NB4 (cell line): ENCODE results near the gene RPS6KA4.

Experiments used
- DNase-seq: peaks from one replicate; pipeline ENCODE4 v3.0.0; 2010; ENCODE audit warnings: low read depth
- H3K4me3 ChIP-seq: one replicate; pipeline ENCODE4 v1.5.1; 2011; ENCODE audit warnings: mild to moderate bottlenecking, low read depth, low read length, moderate library complexity
- MYC ChIP-seq: IDR thresholded peaks from 2 replicates; pipeline ENCODE4 v1.6.1; 2011; ENCODE audit warnings: low read depth, low read length
- POLR2A ChIP-seq: IDR thresholded peaks from 2 replicates; pipeline ENCODE4 v1.6.1; 2011; ENCODE audit warnings: mild to moderate bottlenecking; ENCODE audit not compliant: insufficient read length; ENCODE audit errors: extremely low read depth
- TF ChIP-seq, protein P1 (sequence below): IDR thresholded peaks from 2 replicates; pipeline ENCODE4 v1.6.1; 2011; ENCODE audit warnings: low read depth, low read length
- TF ChIP-seq, protein P2 (sequence below): IDR thresholded peaks from one replicate; pipeline ENCODE4 v1.5.1; 2012; ENCODE audit warnings: low read depth, low read length

The RPS6KA4 gene

DNA sequence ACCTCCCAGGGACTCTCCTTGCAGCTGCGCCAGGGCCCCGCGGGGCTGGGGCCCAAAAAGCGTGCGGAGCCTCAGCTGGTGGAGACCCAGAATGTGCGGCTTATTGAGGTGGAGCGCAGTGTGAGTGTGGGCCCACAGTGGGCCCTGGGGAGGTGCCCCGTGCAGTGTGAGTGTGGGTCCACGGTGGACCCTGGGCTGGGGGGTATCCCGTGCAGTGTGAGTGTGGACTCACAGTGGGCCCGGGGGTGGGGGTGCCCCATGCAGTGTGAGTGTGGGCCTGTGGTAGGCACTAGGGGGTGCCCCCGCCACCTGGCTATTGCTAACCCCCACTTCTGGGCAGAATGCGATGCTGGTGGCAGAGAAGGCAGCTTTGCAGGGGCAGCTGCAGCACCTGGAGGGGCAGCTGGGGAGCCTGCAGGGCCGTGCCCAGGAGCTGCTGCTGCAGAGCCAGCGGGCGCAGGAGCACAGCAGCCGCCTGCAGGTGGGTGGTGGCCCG, 7.8 kb upstream of the RPS6KA4 start:
- no peak overlapping the region for H3K4me3 ChIP-seq
- TF ChIP-seq, protein P1, sequence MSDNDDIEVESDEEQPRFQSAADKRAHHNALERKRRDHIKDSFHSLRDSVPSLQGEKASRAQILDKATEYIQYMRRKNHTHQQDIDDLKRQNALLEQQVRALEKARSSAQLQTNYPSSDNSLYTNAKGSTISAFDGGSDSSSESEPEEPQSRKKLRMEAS = no peak
- no peak for TF ChIP-seq POLR2A
- TF ChIP-seq, protein P2, sequence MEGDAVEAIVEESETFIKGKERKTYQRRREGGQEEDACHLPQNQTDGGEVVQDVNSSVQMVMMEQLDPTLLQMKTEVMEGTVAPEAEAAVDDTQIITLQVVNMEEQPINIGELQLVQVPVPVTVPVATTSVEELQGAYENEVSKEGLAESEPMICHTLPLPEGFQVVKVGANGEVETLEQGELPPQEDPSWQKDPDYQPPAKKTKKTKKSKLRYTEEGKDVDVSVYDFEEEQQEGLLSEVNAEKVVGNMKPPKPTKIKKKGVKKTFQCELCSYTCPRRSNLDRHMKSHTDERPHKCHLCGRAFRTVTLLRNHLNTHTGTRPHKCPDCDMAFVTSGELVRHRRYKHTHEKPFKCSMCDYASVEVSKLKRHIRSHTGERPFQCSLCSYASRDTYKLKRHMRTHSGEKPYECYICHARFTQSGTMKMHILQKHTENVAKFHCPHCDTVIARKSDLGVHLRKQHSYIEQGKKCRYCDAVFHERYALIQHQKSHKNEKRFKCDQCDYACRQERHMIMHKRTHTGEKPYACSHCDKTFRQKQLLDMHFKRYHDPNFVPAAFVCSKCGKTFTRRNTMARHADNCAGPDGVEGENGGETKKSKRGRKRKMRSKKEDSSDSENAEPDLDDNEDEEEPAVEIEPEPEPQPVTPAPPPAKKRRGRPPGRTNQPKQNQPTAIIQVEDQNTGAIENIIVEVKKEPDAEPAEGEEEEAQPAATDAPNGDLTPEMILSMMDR = no peak
- no peak for TF ChIP-seq MYC
- no peak for DNase-seq

DNA sequence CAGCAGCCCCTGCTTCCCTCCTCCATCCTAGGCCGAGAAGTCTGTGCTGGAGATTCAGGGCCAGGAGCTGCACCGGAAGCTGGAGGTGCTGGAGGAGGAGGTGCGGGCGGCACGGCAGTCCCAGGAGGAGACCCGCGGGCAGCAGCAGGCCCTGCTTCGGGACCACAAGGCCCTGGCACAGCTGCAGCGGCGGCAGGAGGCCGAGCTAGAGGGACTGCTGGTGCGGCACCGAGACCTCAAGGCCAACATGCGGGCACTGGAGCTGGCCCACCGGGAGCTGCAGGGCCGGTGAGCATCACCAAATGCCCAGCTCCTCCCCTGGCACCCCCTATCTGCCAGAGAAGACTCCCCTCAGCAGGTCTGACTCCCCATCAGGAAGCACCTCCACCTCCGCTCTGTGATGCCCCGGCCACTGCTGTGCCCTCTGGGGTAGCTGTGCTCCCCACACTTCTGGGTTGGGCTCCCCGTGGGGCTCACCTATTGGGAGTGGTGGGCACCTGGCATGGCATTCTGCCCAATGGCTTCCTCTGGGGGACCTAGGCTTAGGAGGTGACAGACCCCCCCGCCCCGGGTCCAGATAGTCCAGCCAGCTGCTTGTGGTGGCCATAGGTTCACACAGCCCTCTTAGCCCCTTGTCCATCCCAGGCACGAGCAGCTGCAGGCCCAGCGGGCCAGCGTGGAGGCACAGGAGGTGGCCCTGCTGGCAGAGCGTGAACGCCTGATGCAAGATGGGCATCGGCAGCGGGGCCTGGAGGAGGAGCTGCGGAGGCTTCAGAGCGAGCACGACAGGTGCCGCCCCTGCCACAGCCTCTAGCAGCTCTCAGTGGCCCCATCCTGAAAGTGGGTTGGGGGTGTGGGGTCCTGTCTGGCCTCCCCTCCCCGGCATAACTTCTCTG, 6.6 kb upstream of the RPS6KA4 start:
- no peak for DNase-seq
- TF ChIP-seq, protein P1 = no peak
- TF ChIP-seq, protein P2 = no peak
- TF ChIP-seq MYC (no peak), POLR2A (no peak)
- H3K4me3 ChIP-seq = no peak overlapping the region

DNA sequence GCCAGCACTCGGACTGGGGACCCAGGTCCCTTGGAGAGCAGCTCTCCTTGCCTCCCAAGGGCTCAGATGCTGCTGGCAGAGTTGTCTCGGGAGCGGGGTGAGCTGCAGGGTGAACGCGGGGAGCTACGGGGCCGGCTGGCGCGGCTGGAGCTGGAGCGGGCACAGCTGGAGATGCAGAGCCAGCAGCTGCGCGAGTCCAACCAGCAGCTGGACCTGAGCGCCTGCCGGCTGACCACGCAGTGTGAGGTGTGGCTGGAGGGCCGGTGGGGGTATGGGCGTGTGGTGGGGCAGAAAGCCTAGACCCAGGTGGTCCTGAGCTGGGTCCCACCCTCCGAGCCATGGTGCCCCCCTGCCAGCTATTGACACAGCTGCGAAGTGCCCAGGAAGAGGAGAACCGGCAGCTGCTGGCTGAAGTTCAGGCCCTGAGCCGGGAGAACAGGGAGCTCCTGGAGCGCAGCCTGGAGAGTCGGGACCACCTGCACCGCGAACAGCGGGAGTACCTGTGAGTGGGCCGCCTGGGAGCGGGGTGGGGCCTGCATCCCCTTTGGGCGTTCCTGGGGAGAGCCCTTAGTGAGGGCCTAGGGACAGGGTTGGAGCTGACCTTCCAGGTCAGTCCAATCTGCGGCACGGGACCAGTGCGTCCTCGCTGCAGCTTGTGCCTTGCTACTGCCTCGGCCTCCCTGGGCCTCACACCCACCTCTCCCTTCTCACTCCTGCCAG, 5.8 kb upstream of the RPS6KA4 start:
- DNase-seq = no peak
- no peak overlapping the region for H3K4me3 ChIP-seq
- TF ChIP-seq, protein P2 = no peak
- TF ChIP-seq, protein P1 = no peak
- TF ChIP-seq MYC (no peak), POLR2A (no peak)

DNA sequence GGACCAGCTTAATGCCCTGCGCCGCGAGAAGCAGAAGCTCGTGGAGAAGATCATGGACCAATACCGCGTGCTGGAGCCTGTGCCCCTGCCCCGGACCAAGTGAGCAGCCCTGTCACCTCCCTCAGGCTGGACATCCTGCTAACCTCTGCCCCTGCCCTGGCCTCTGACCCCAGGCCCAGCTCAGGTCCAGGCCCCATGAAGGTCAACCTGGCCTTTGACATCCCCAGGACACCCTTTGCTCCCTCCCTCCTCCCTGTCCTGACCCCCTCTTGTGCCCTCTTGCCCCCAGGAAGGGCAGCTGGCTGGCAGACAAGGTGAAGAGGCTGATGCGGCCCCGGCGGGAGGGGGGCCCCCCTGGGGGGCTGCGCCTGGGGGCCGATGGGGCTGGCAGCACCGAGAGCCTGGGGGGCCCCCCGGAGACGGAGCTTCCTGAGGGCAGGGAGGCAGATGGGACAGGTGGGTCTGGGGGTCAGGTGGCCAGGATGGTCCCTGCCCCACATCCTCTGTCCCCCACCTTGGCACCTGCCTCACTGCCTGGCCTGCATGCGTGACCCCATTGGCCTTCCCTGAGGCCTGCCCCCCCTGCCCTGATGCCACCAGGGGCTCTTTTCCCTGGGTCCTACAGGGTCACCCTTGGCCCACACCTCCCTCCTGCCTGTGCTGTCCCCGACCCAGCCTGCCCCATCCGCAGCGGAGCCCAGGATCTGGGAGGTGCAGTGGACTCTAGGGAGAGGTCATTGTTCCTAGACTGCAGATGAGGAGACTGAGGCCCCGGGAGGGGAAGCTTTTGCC, 5.1 kb upstream of the RPS6KA4 start:
- DNase-seq = no peak
- TF ChIP-seq, protein P1 = no peak
- TF ChIP-seq MYC (no peak), POLR2A (no peak)
- TF ChIP-seq, protein P2 = no peak
- no peak overlapping the region for H3K4me3 ChIP-seq
